Adrenal gland (tissue), 5 donors: ENCODE measurements around the gene UBASH3B.

Experiments
- CTCF ChIP-seq, 6 experiments: fragments of 450-650 bp in 4 of 6; fragments of 200-600 bp in 2 of 6; sonication (generic) in 1 of 6; IDR thresholded peaks; 1 replicate in 5 of 6; 2 replicates in 1 of 6; pipeline versions ENCODE4 v1.5.1 to v1.8.0; 2016 to 2021; ENCODE audit warnings: antibody characterized with exemption in 6 of 6, mild to moderate bottlenecking in 2 of 6, moderate library complexity in 1 of 6
- POLR2A ChIP-seq, 2 donors: fragments of 450-650 bp; IDR thresholded peaks; one replicate each; pipeline ENCODE4 v1.6.1; 2017; ENCODE audit warnings: antibody characterized with exemption in 2 of 2, mild to moderate bottlenecking in 2 of 2, moderate library complexity in 1 of 2
- donor health status: DM: no; HTN: no; CAD: no.

GRCh38 chr11:122742301-122743018 lies 86.9 kb downstream of the UBASH3B start:
- TF ChIP-seq CTCF (IDR thresholded peaks at IDR 0.05) (no peak), POLR2A (IDR thresholded peaks at IDR 0.05) (no peak)
